Endothelial cell (in vitro differentiated cells): ENCODE data around the gene RAD51B. TPM values are rescaled to one million over a fixed set of nuclear protein-coding genes. Genes with fewer than 3 reads are reported as not detected.

ENCODE experiments used
- DNase-seq: peaks from one replicate; pipeline ENCODE4 v3.0.0; 2021; ENCODE audit warnings: low spot score
- H3K27ac Mint-ChIP-seq: one replicate; pipeline ENCODE4 v1.8.0; 2021; ENCODE audit warnings: mixed read lengths, inconsistent platforms; ENCODE audit not compliant: unreplicated experiment
- H3K27me3 Mint-ChIP-seq: one replicate; pipeline ENCODE4 v1.8.0; 2021; ENCODE audit warnings: mild to moderate bottlenecking, moderate library complexity, mixed read lengths, inconsistent platforms; ENCODE audit not compliant: unreplicated experiment
- H3K36me3 Mint-ChIP-seq: one replicate; pipeline ENCODE4 v1.8.0; 2021; ENCODE audit warnings: mild to moderate bottlenecking, low read depth, mixed read lengths, inconsistent platforms; ENCODE audit not compliant: unreplicated experiment
- H3K4me1 Mint-ChIP-seq: one replicate; pipeline ENCODE4 v1.8.0; 2021; ENCODE audit warnings: mild to moderate bottlenecking, mixed read lengths, inconsistent platforms; ENCODE audit not compliant: unreplicated experiment
- H3K4me3 Mint-ChIP-seq: one replicate; pipeline ENCODE4 v1.8.0; 2021; ENCODE audit warnings: mild to moderate bottlenecking, mixed read lengths, inconsistent platforms; ENCODE audit not compliant: unreplicated experiment
- H3K9me3 Mint-ChIP-seq: one replicate; pipeline ENCODE4 v1.8.0; 2021; ENCODE audit warnings: mixed read lengths, inconsistent platforms; ENCODE audit not compliant: unreplicated experiment
- total RNA-seq: library from RNA; stranded (reverse); fragmentation: NEBNext Ultra II Directional; extraction: Animal tissue kit (Norgen Biotek cat#: 25700); gene quantifications from one replicate; pipeline ENCODE4 v1.2.1, GENCODE V29; 2021; ENCODE audit not compliant: unreplicated experiment
- TF ChIP-seq, protein P1 (sequence below): fragments of 200-600 bp; sonication (generic); IDR thresholded peaks from one replicate; pipeline ENCODE4 v1.5.0; 2021; ENCODE audit warnings: antibody characterized with exemption; ENCODE audit not compliant: unreplicated experiment

RAD51B gene
- total RNA-seq, 1 donor from 2014 or later = 23.5 TPM

DNA sequence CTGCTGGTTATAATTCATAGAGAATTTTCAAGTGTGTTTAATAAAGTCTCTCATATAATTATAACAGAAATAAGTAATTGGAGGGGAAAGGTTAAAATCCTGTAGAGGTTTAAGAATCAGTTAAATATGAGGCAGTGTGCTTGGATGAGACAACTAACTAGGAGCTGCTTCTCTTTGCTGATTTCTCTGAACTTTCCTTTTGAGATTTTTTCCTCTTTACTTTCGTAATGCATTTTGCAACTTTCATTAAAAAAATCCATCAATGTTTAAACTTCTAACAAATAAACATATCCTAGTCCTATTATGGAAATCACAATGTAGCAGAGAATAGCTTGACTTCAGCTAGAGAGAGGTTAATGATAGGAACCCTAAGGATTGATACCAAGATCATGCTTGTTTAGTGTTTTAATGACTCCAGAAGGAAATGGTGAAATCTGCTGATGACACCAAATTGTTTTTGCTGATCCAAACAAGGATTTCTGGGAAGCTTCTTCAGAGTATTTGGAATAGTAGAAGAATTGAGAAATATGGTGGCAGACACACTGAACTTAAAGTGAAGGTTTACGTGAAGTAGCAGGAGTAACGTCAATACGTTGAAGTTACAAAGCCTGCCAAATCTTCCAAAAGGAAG, 122.6 kb downstream of the RAD51B start:
- Mint-ChIP-seq H3K4me3 (no peak overlapping the region), H3K4me1 (peaks cover 23% of the 10 kb centered on the region), H3K27me3 (no peaks in the 10 kb centered on the region), H3K36me3 (no peaks in the 10 kb centered on the region), H3K27ac (no peak overlapping the region), H3K9me3 (no peaks in the 10 kb centered on the region)
- DNase-seq = no peak
- TF ChIP-seq, protein P1, sequence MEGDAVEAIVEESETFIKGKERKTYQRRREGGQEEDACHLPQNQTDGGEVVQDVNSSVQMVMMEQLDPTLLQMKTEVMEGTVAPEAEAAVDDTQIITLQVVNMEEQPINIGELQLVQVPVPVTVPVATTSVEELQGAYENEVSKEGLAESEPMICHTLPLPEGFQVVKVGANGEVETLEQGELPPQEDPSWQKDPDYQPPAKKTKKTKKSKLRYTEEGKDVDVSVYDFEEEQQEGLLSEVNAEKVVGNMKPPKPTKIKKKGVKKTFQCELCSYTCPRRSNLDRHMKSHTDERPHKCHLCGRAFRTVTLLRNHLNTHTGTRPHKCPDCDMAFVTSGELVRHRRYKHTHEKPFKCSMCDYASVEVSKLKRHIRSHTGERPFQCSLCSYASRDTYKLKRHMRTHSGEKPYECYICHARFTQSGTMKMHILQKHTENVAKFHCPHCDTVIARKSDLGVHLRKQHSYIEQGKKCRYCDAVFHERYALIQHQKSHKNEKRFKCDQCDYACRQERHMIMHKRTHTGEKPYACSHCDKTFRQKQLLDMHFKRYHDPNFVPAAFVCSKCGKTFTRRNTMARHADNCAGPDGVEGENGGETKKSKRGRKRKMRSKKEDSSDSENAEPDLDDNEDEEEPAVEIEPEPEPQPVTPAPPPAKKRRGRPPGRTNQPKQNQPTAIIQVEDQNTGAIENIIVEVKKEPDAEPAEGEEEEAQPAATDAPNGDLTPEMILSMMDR = no peak

DNA sequence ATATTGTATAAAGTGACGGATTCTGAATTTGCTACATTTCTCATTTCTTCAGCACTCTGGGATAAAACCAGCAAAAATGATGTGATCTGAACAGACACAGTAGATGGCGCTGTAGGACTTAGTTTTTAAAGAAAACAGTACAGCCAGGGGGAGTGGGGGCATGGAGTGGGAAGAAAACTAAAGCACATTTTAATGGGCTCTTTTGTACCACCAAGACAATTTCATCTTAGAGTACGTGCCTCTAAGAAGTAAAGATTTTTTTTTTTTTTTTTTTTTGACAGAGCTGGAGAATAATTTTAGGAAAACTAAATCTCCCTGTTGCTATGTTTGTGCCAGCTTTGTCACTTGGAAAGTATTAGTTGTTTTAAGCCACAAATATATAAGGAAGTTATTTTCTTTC, 124.4 kb downstream of the RAD51B start:
- no peaks in the 10 kb centered on the region for H3K9me3 Mint-ChIP-seq
- no peaks in the 10 kb centered on the region for H3K27me3 Mint-ChIP-seq
- H3K36me3 Mint-ChIP-seq = no peaks in the 10 kb centered on the region
- no peak overlapping the region for H3K27ac Mint-ChIP-seq
- no peak overlapping the region for H3K4me3 Mint-ChIP-seq
- TF ChIP-seq, protein P1 = peak; percentile 79
- peaks cover 16% of the 10 kb centered on the region for H3K4me1 Mint-ChIP-seq
- DNase-seq = peak; percentile 70

GRCh38 chr14:67944605-67945004, 125.0 kb downstream of the RAD51B start:
- Mint-ChIP-seq H3K9me3 (no peaks in the 10 kb centered on the region), H3K36me3 (peaks cover 6% of the 10 kb centered on the region), H3K4me1 (peaks cover 16% of the 10 kb centered on the region), H3K4me3 (no peak overlapping the region), H3K27me3 (no peaks in the 10 kb centered on the region), H3K27ac (no peak overlapping the region)
- no peak for DNase-seq
- TF ChIP-seq, protein P1 = no peak

DNA sequence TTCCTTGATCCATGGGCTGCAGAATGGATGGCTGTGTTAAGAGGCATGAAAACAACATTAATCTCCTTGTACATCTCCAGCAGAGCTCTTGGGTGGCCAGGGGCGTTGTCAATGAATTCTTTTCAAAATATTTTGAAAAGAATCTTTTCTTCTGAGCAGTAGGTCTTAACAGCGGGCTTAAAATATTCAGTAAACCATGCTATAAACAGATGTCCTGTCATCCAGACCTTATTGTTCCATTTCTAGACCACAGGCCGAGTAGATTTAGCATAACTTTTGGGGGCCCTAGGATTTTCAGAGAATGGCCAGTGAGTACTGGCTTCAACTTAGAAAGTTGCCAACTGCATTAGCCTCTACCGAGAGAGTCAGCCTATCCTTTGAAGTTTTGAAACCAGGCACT, 130.2 kb downstream of the RAD51B start:
- Mint-ChIP-seq H3K9me3 (no peaks in the 10 kb centered on the region), H3K4me3 (no peak overlapping the region), H3K36me3 (peaks cover 6% of the 10 kb centered on the region), H3K4me1 (peaks cover under 1% of the 10 kb centered on the region), H3K27ac (no peak overlapping the region), H3K27me3 (no peaks in the 10 kb centered on the region)
- DNase-seq = no peak
- TF ChIP-seq, protein P1 = no peak

DNA sequence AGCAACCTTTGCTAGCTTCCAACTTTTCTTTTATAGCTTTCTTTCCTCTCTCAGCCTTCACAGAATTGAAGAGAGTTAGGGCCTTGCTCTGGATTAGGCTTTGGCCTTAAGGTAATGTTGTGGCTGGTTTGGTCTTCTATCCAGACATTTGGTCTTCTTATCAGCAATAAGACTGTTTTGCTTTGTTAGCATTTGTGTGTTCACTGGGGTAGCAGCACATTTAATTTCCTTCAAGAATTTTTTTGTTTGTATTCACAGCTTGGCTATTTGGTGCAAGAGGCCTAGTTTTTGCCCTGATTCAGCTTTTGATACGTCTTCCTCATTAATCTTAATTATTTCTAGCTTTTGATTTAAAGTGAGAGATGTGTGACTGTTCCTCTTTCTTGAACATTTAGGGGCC, 130.8 kb downstream of the RAD51B start:
- H3K9me3 Mint-ChIP-seq = no peaks in the 10 kb centered on the region
- DNase-seq = no peak
- no peak overlapping the region for H3K4me3 Mint-ChIP-seq
- TF ChIP-seq, protein P1 = no peak
- H3K27ac Mint-ChIP-seq = no peak overlapping the region
- no peaks in the 10 kb centered on the region for H3K4me1 Mint-ChIP-seq
- H3K36me3 Mint-ChIP-seq = peaks cover 6% of the 10 kb centered on the region
- H3K27me3 Mint-ChIP-seq = no peaks in the 10 kb centered on the region
